Measurements from ENCODE around the gene STT3B.
A peak's percentile ranks its signal among the peaks of the same experiment; 100 is the strongest.
"Not testable (repeated sequence)": the region's sequence is repeated elsewhere in the genome, so short reads cannot be mapped to it uniquely, and the experiment has no call there.

The STT3B gene

GRCh38 chr3:31499281-31499680 lies 33.4 kb upstream of the STT3B start:
- no peak for TF ChIP-seq Cebpa-rat (IDR thresholded peaks at IDR 0.05)
- H3K4me3 ChIP-seq: no peak overlapping the region
- no peaks in the 10 kb centered on the region for H3K4me1 ChIP-seq

GRCh38 chr3:31502803-31503221 lies 29.9 kb upstream of the STT3B start:
- H3K36me3 ChIP-seq: no peaks in the 10 kb centered on the region
- no peak overlapping the region for H3K4me3 ChIP-seq
- H4K20me1 ChIP-seq: no peaks in the 10 kb centered on the region
- H3K4me2 ChIP-seq: no peak overlapping the region
- H3K27me3 ChIP-seq: no peaks in the 10 kb centered on the region
- TF ChIP-seq Cebpa-rat (IDR thresholded peaks at IDR 0.05): no peak
- H3K4me1 ChIP-seq: peaks cover 14% of the 10 kb centered on the region
- no peaks in the 10 kb centered on the region for H3K9me3 ChIP-seq
- no peak overlapping the region for H3K27ac ChIP-seq
- H3K9ac ChIP-seq: no peak overlapping the region

More at GRCh38 chr3:31499281-31499680, 33.4 kb upstream of the STT3B start:
- Histone ChIP-seq H3K9me3 (no peaks in the 10 kb centered on the region; the same call in 1 of the 2 replicates), H4K20me1 (no peaks in the 10 kb centered on the region), H3K9ac (no peak overlapping the region), H3K36me3 (no peaks in the 10 kb centered on the region), H3K27ac (no peak overlapping the region), H3K27me3 (no peaks in the 10 kb centered on the region), H3K4me2 (no peak overlapping the region)

GRCh38 chr3:31503456-31503855 lies 29.3 kb upstream of the STT3B start:
- Histone ChIP-seq H3K27ac (no peak overlapping the region), H3K4me2 (no peak overlapping the region), H3K27me3 (no peaks in the 10 kb centered on the region), H4K20me1 (no peaks in the 10 kb centered on the region), H3K36me3 (no peaks in the 10 kb centered on the region), H3K4me1 (peaks cover 16% of the 10 kb centered on the region), H3K4me3 (no peak overlapping the region), H3K9ac (no peak overlapping the region), H3K9me3 (no peaks in the 10 kb centered on the region)
- no peak for TF ChIP-seq Cebpa-rat (IDR thresholded peaks at IDR 0.05)

- TF ChIP-seq Cebpa-rat (IDR thresholded peaks at IDR 0.05): no peak
- Histone ChIP-seq H3K4me2 (no peak overlapping the region), H3K9ac (no peak overlapping the region), H4K20me1 (no peaks in the 10 kb centered on the region), H3K27me3 (no peaks in the 10 kb centered on the region), H3K36me3 (no peaks in the 10 kb centered on the region), H3K4me3 (no peak overlapping the region), H3K27ac (no peak overlapping the region), H3K9me3 (no peaks in the 10 kb centered on the region), H3K4me1 (peaks cover 23% of the 10 kb centered on the region)
Measured at GRCh38 chr3:31504230-31504629, 28.5 kb upstream of the STT3B start.

GRCh38 chr3:31505371-31506048 lies 27.2 kb upstream of the STT3B start:
- H3K4me1 ChIP-seq: peaks cover 24% of the 10 kb centered on the region
- no peaks in the 10 kb centered on the region for H3K9me3 ChIP-seq
- H3K27me3 ChIP-seq: no peaks in the 10 kb centered on the region
- H3K36me3 ChIP-seq: no peaks in the 10 kb centered on the region
- no peak for TF ChIP-seq Cebpa-rat (IDR thresholded peaks at IDR 0.05)
- no peak overlapping the region for H3K4me3 ChIP-seq
- peak overlapping the region; percentile 68 for H3K4me2 ChIP-seq
- no peak overlapping the region for H3K27ac ChIP-seq
- no peaks in the 10 kb centered on the region for H4K20me1 ChIP-seq
- H3K9ac ChIP-seq: no peak overlapping the region

- H3K4me1 ChIP-seq: peaks cover 24% of the 10 kb centered on the region
- H4K20me1 ChIP-seq, H3K27me3 ChIP-seq, H3K9me3 ChIP-seq, H3K4me2 ChIP-seq, H3K36me3 ChIP-seq, H3K4me3 ChIP-seq, H3K9ac ChIP-seq, H3K27ac ChIP-seq: not testable (repeated sequence)
Measured at GRCh38 chr3:31506515-31506914, 26.2 kb upstream of the STT3B start.

- Histone ChIP-seq H3K9me3 (no peaks in the 10 kb centered on the region), H3K9ac (no peak overlapping the region), H3K36me3 (no peaks in the 10 kb centered on the region), H3K4me2 (no peak overlapping the region), H3K27me3 (no peaks in the 10 kb centered on the region), H4K20me1 (no peaks in the 10 kb centered on the region), H3K4me1 (peaks cover 24% of the 10 kb centered on the region), H3K4me3 (no peak overlapping the region), H3K27ac (no peak overlapping the region)
- no peak for TF ChIP-seq Cebpa-rat (IDR thresholded peaks at IDR 0.05)
Measured at GRCh38 chr3:31508452-31509146, 24.1 kb upstream of the STT3B start.

- Histone ChIP-seq H3K9me3 (no peaks in the 10 kb centered on the region), H3K27ac (no peak overlapping the region), H3K36me3 (no peaks in the 10 kb centered on the region), H3K9ac (no peak overlapping the region), H3K4me2 (no peak overlapping the region), H3K27me3 (no peaks in the 10 kb centered on the region), H3K4me1 (peaks cover 24% of the 10 kb centered on the region), H4K20me1 (no peaks in the 10 kb centered on the region), H3K4me3 (no peak overlapping the region)
- no peak for TF ChIP-seq Cebpa-rat (IDR thresholded peaks at IDR 0.05)
Measured at GRCh38 chr3:31509147-31509728, 23.5 kb upstream of the STT3B start.

- no peak overlapping the region for H3K4me3 ChIP-seq
- no peak overlapping the region for H3K4me2 ChIP-seq
- H3K9me3 ChIP-seq: 0 out of 2 replicates have a peak, but pooled peaks cover 6% of the 10 kb centered on the region
- TF ChIP-seq Cebpa-rat (IDR thresholded peaks at IDR 0.05): no peak
- no peaks in the 10 kb centered on the region for H3K36me3 ChIP-seq
- H3K27ac ChIP-seq: no peak overlapping the region
- H3K9ac ChIP-seq: no peak overlapping the region
- no peaks in the 10 kb centered on the region for H3K27me3 ChIP-seq
- no peaks in the 10 kb centered on the region for H3K4me1 ChIP-seq
- no peaks in the 10 kb centered on the region for H4K20me1 ChIP-seq
Measured at GRCh38 chr3:31514570-31514969, 18.2 kb upstream of the STT3B start.
